Cardiac muscle cell (in vitro differentiated cells and primary cell): Measurements from ENCODE around the gene PKNOX2. TPM values are rescaled to one million over a fixed set of nuclear protein-coding genes. Genes with fewer than 3 reads are reported as not detected.

ENCODE experiments used
- DNase-seq, 2 donors: peaks; one replicate each; pipeline versions ENCODE4 v3.0.0 to v3.0.0-alpha.2; 2010 to 2017; ENCODE audit warnings: low read depth in 1 of 2, low spot score in 1 of 2
- H3K27ac ChIP-seq: fragments of 200-600 bp; sonication (generic); 2 replicates; pipeline ENCODE4 v1.5.1; 2016
- H3K27me3 ChIP-seq: fragments of 200-600 bp; sonication (generic); 2 replicates; pipeline ENCODE4 v1.6.0; 2016; ENCODE audit warnings: control low read depth
- H3K36me3 ChIP-seq: fragments of 200-600 bp; sonication (generic); 2 replicates; pipeline ENCODE4 v1.5.1; 2016; ENCODE audit warnings: control low read depth
- H3K4me1 ChIP-seq: fragments of 200-600 bp; sonication (generic); 2 replicates; pipeline ENCODE4 v1.8.1; 2017; ENCODE audit warnings: low read depth, mild to moderate bottlenecking, mixed run types
- H3K4me3 ChIP-seq: fragments of 200-600 bp; sonication (generic); 2 replicates; pipeline ENCODE4 v1.5.1; 2016; ENCODE audit warnings: mild to moderate bottlenecking
- H3K9me3 ChIP-seq: fragments of 200-600 bp; sonication (generic); 2 replicates; pipeline ENCODE4 v1.5.1; 2017; ENCODE audit warnings: low read depth, mild to moderate bottlenecking, control low read depth
- polyA plus RNA-seq: library from polyadenylated mRNA; unstranded; fragments of >200 nt; fragmentation: Nextera tagmentation; extraction: Ambion mirVana; gene quantifications from 2 replicates; pipeline ENCODE4 v1.2.1, GENCODE V29; 2016
- total RNA-seq: library from RNA; depleted of rRNA; stranded (reverse); fragments of >200 nt; gene quantifications from 2 replicates; pipeline ENCODE4 v1.2.3, GENCODE V29; 2016
- TF ChIP-seq, protein P1 (sequence below): IDR thresholded peaks from 2 replicates; pipeline ENCODE4 v1.5.1; 2012; ENCODE audit warnings: low read depth, mild to moderate bottlenecking, low read length

PKNOX2 gene
- total and polyA plus RNA-seq, 2 experiments from 2014 or later = 2.1 to 6.1 TPM

DNA sequence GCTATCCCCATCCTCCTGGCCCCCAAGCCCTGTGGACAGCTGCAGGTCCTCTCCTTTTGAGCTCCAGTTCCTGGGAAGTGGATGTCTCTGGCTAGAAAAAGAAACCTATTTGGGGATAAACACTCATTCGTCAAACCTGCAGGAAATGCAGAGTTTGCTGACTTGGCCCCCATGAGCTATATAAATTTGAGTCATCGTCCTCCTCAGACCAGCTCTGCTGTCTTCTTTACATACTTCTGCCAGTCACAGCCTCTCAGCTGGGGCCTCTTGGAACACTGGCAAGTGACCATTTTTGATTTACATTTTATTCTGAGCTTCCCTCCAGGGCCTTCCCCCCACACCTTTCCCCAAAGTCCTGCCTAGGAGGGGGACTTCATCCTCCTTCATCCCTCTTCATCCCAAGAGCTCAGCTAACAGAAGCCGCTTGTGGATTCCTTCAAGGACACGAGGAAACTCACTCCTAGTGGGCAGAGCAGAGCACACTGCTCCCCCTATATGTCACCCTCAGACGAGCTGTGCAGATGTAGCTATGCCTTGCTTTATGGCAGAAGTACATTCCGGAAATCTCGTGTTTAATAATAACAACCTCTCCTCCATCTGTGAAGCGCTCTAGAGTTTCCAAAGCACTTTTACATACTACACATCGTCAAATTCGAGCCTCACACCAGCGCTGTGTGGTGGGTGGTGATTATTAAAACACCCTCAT, 199.7 kb downstream of the PKNOX2 start:
- DNase-seq = peak in 1 of 2 donors; percentile 34
- no peaks in the 10 kb centered on the region for H3K27me3 ChIP-seq
- no peaks in the 10 kb centered on the region for H3K36me3 ChIP-seq
- H3K27ac ChIP-seq = no peak overlapping the region
- TF ChIP-seq, protein P1, sequence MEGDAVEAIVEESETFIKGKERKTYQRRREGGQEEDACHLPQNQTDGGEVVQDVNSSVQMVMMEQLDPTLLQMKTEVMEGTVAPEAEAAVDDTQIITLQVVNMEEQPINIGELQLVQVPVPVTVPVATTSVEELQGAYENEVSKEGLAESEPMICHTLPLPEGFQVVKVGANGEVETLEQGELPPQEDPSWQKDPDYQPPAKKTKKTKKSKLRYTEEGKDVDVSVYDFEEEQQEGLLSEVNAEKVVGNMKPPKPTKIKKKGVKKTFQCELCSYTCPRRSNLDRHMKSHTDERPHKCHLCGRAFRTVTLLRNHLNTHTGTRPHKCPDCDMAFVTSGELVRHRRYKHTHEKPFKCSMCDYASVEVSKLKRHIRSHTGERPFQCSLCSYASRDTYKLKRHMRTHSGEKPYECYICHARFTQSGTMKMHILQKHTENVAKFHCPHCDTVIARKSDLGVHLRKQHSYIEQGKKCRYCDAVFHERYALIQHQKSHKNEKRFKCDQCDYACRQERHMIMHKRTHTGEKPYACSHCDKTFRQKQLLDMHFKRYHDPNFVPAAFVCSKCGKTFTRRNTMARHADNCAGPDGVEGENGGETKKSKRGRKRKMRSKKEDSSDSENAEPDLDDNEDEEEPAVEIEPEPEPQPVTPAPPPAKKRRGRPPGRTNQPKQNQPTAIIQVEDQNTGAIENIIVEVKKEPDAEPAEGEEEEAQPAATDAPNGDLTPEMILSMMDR = no peak
- no peak overlapping the region for H3K4me3 ChIP-seq
- H3K9me3 ChIP-seq = no peaks in the 10 kb centered on the region
- peaks cover 5% of the 10 kb centered on the region for H3K4me1 ChIP-seq

DNA sequence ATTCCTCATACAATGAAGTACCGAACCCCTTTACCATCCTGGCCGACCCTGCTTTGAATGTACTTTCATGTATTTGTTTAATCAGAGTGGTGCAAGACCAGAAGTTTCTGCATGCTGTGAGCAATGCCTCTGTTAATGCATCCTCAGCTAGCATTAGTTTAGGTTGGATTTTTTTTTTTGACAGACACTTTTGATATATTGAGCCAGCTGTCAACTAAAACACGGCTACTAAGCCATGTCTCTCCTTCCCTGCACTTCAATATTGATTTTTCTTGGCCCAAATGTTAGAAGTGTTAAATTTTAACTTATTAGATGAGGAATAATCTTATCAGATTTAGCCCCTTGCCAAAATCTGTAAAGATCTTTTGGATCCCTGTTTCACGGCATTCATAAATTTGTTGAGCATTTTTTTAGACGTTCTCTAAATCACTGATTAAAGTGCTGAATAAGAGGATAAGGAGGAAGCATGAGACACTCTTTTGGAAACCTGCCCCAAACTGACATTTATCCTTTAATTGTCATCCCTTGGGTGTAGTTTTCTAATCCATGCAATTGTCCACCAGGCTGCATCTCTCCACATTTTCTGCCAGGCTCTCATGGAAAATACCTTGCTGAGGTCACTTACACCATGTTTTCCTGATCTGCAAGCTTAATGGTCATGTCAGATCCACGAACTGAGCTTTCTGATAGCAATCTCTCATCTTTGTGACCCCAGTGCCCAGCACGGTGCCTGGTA, 200.8 kb downstream of the PKNOX2 start:
- no peak overlapping the region for H3K27ac ChIP-seq
- H3K27me3 ChIP-seq = peaks cover 4% of the 10 kb centered on the region
- no peaks in the 10 kb centered on the region for H3K36me3 ChIP-seq
- DNase-seq = no peak
- TF ChIP-seq, protein P1 = no peak
- H3K4me3 ChIP-seq = no peak overlapping the region
- no peaks in the 10 kb centered on the region for H3K9me3 ChIP-seq
- peaks cover 6% of the 10 kb centered on the region for H3K4me1 ChIP-seq

DNA sequence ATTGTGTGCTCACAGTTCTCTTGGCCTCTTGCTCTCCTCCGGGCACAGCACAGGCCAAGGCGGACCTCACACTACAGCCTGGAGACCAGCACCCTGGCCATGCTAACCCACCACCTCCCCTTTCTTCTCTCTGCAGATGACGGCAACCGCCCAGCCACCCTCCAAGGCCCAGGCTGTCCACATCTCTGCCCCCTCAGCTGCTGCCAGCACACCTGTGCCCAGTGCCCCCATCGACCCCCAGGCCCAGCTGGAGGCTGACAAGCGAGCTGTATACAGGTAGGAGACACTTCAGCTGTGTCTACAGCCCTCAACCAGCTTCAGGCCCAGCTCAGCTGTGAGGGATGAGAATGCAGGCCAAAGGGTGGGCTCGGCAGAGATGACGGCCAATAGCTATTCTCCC, 203.2 kb downstream of the PKNOX2 start:
- H3K27ac ChIP-seq = no peak overlapping the region

DNA sequence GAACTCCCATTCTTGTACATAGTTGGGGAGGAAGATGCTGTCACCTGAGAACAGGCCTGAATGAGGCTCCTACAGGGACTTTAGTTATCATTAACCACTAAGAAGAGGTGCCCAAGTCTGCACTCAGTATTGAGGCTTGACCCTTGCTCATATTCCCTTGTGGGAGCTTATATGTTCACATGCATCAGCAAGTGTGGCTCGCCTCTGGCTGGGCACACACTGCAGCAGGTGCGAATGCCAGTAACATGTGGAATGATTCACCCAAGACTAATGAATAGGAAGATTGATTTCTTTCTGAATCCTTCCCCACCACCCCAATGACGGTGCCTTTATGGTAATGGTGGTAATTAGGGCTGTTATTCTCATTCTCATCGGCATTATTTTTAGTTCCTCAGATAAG, 204.2 kb downstream of the PKNOX2 start:
- TF ChIP-seq, protein P1 = no peak
- no peak overlapping the region for H3K27ac ChIP-seq

More for the DNA sequence above, 203.2 kb downstream of the PKNOX2 start:
- Histone ChIP-seq H3K27me3 (peaks cover 16% of the 10 kb centered on the region), H3K36me3 (no peaks in the 10 kb centered on the region), H3K9me3 (no peaks in the 10 kb centered on the region), H3K4me3 (no peak overlapping the region), H3K4me1 (peaks cover 12% of the 10 kb centered on the region)
- TF ChIP-seq, protein P1 = no peak
- DNase-seq = no peak

DNA sequence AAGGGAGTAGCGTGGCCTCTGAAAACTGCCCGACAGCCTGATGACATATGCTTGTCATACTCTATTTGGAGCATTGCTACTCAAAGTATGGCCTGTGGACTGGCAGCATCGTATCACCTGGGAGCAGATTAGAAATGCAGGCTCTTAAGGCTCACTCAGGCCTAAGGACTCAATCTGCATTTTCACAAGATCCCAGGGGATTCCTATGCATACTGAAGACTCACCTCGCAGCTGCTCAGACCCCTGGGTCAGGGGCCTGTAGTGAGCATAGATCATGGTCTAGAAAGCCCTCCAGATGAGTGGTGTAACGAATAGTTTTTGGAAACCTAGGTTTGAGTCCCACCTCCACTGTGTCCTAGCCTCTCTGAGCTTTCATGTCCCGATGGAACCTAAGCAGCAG, 205.3 kb downstream of the PKNOX2 start:
- TF ChIP-seq, protein P1 = no peak
- Histone ChIP-seq H3K4me1 (peaks cover 12% of the 10 kb centered on the region), H3K9me3 (no peaks in the 10 kb centered on the region), H3K36me3 (no peaks in the 10 kb centered on the region), H3K4me3 (no peak overlapping the region), H3K27me3 (peaks cover 17% of the 10 kb centered on the region), H3K27ac (no peak overlapping the region)
- DNase-seq = no peak

More for the DNA sequence above, 204.2 kb downstream of the PKNOX2 start:
- H3K27me3 ChIP-seq = peaks cover 17% of the 10 kb centered on the region
- H3K4me1 ChIP-seq = peaks cover 12% of the 10 kb centered on the region
- DNase-seq = no peak
- H3K9me3 ChIP-seq = no peaks in the 10 kb centered on the region
- no peak overlapping the region for H3K4me3 ChIP-seq
- no peaks in the 10 kb centered on the region for H3K36me3 ChIP-seq
